CD4-positive, alpha-beta T cell (primary cell): Measurements from ENCODE around the gene SPHK1. TPM values are rescaled to one million over a fixed set of nuclear protein-coding genes. Genes with fewer than 3 reads are reported as not detected.

ENCODE experiments used
- ATAC-seq: fragments of 200-7000 bp; cut with Tn5 transposase; one replicate; pipeline ENCODE4 v1.10.0; 2022; ENCODE audit warnings: mild to moderate bottlenecking; ENCODE audit not compliant: poor library complexity
- CTCF ChIA-PET: fragments of 350-600 bp; sonication (Branson Sonifier 250); formaldehyde crosslinking; loops from one replicate; lab custom pipeline; 2021; ENCODE audit warnings: antibody characterized with exemption, inconsistent platforms; lab: Charles Lee
- POLR2A ChIA-PET: fragments of 350-600 bp; sonication (Branson Sonifier 250); formaldehyde crosslinking; loops from one replicate; lab custom pipeline; 2021; ENCODE audit warnings: antibody characterized with exemption, inconsistent platforms; lab: Charles Lee
- DNase-seq, 14 experiments: peaks; one replicate each; pipeline ENCODE4 v3.0.0-alpha.2; 2013 to 2020; ENCODE audit warnings: mixed read lengths in 2 of 14
- H3K27ac ChIP-seq, 2 donors: one replicate each; pipeline versions ENCODE4 v1.5.1 to v1.7.0; 2013; ENCODE audit warnings: low read length in 2 of 2, low read depth in 1 of 2, mild to moderate bottlenecking in 1 of 2
- H3K27me3 ChIP-seq, 2 experiments: 1 replicate in 1 of 2; 2 replicates in 1 of 2; pipeline versions ENCODE4 v1.6.1 to v1.7.0; 2013; ENCODE audit warnings: low read length in 2 of 2, control low read depth in 1 of 2, mild to moderate bottlenecking in 1 of 2, moderate library complexity in 1 of 2; ENCODE audit not compliant: insufficient read depth in 2 of 2, control insufficient read depth in 1 of 2
- H3K36me3 ChIP-seq: one replicate; pipeline ENCODE4 v1.6.1; 2013; ENCODE audit warnings: low read length, control low read depth; ENCODE audit not compliant: insufficient read depth
- H3K4me1 ChIP-seq: one replicate; pipeline ENCODE4 v1.6.1; 2013; ENCODE audit warnings: low read length, control low read depth; ENCODE audit not compliant: insufficient read depth
- H3K4me3 ChIP-seq: one replicate; pipeline ENCODE4 v1.5.1; 2013; ENCODE audit warnings: mild to moderate bottlenecking, low read length, moderate library complexity
- H3K9me3 ChIP-seq, 2 experiments: 1 replicate in 1 of 2; 2 replicates in 1 of 2; pipeline versions ENCODE4 v1.6.1 to v1.7.0; 2013; ENCODE audit warnings: low read length in 2 of 2, mild to moderate bottlenecking in 2 of 2, control low read depth in 1 of 2, moderate library complexity in 1 of 2; ENCODE audit not compliant: control insufficient read depth in 1 of 2, insufficient read depth in 1 of 2
- H3K27ac Mint-ChIP-seq: one replicate; pipeline ENCODE4 v1.8.0; 2020; ENCODE audit warnings: mixed read lengths
- H3K27me3 Mint-ChIP-seq: one replicate; pipeline ENCODE4 v1.8.0; 2021; ENCODE audit warnings: mixed read lengths
- H3K36me3 Mint-ChIP-seq: one replicate; pipeline ENCODE4 v1.8.0; 2021; ENCODE audit warnings: low read depth, mixed read lengths
- H3K4me1 Mint-ChIP-seq: one replicate; pipeline ENCODE4 v1.8.0; 2021; ENCODE audit warnings: low read depth, mixed read lengths
- H3K4me3 Mint-ChIP-seq: one replicate; pipeline ENCODE4 v1.8.0; 2020; ENCODE audit warnings: mild to moderate bottlenecking, mixed read lengths
- H3K9me3 Mint-ChIP-seq: one replicate; pipeline ENCODE4 v1.8.0; 2020; ENCODE audit warnings: mixed read lengths
- intact Hi-C, 2 experiments: fragments of 100-400 bp; cut with DNase I in 1 of 2; cut with micrococcal nuclease in 1 of 2; formaldehyde crosslinking; loops; one replicate each; pipeline versions ENCODE4 v1.15.1 to v1.9.0; 2023 to 2025; cut with DNase I, micrococcal nuclease
- total RNA-seq, 174 experiments: library from RNA in 2 of 174; stranded (reverse) in 2 of 174; gene quantifications; one replicate each; pipeline ENCODE4 v1.2.3 and lab custom pipeline; 2021 to 2026
- TF ChIP-seq, protein P1 (sequence below): fragments of 200-600 bp; IDR thresholded peaks from one replicate; pipeline ENCODE4 v1.8.0; 2022; ENCODE audit warnings: antibody characterized with exemption, mild to moderate bottlenecking

The SPHK1 gene
- total RNA-seq, 2 experiments from 2014 or later: 0.45 to 1.1 TPM

DNA sequence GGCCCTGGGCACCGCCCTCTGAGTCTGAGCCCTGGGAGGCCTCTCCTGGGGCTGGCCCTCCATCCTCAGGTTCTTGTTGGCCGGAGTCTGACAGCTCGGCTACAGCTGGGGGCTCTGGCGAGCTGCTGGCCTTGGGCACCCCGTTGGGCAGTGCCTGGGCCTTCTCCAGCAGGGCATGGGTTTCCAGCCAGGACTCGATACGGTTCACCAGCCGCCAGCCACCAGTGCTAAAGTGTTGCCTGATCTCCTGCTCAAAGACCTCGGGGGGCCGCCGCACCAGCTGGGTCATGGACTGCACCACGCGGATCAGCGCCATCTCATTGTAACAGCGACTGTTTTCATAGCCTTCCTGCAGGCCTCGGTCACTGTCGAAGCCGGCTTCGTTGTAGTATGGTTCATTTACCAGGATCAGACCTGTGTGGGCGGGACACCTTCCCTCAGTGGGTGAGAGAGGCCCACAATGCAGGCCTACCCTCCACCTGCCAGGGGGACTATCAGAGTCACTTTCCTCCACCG is 6.8 kb downstream of the SPHK1 start:
- DNase-seq (no peak), ATAC-seq (no peak)
- TF ChIP-seq, protein P1, sequence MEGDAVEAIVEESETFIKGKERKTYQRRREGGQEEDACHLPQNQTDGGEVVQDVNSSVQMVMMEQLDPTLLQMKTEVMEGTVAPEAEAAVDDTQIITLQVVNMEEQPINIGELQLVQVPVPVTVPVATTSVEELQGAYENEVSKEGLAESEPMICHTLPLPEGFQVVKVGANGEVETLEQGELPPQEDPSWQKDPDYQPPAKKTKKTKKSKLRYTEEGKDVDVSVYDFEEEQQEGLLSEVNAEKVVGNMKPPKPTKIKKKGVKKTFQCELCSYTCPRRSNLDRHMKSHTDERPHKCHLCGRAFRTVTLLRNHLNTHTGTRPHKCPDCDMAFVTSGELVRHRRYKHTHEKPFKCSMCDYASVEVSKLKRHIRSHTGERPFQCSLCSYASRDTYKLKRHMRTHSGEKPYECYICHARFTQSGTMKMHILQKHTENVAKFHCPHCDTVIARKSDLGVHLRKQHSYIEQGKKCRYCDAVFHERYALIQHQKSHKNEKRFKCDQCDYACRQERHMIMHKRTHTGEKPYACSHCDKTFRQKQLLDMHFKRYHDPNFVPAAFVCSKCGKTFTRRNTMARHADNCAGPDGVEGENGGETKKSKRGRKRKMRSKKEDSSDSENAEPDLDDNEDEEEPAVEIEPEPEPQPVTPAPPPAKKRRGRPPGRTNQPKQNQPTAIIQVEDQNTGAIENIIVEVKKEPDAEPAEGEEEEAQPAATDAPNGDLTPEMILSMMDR: no peak
- H3K4me1 ChIP-seq: peaks cover under 1% of the 10 kb centered on the region
- H3K27ac Mint-ChIP-seq: no peak overlapping the region
- no peaks in the 10 kb centered on the region for H3K9me3 ChIP-seq
- H3K4me1 Mint-ChIP-seq: no peaks in the 10 kb centered on the region
- H3K9me3 Mint-ChIP-seq: no peaks in the 10 kb centered on the region
- H3K36me3 Mint-ChIP-seq: peaks cover 33% of the 10 kb centered on the region
- intact Hi-C loops: no loop called here
- no peak overlapping the region for H3K27ac ChIP-seq
- H3K36me3 ChIP-seq: peaks cover 40% of the 10 kb centered on the region
- no peak overlapping the region for H3K4me3 Mint-ChIP-seq
- H3K4me3 ChIP-seq: no peak overlapping the region
- ChIA-PET CTCF (no interaction called here), POLR2A (no interaction called here)
- no peaks in the 10 kb centered on the region for H3K27me3 ChIP-seq
- no peaks in the 10 kb centered on the region for H3K27me3 Mint-ChIP-seq

DNA sequence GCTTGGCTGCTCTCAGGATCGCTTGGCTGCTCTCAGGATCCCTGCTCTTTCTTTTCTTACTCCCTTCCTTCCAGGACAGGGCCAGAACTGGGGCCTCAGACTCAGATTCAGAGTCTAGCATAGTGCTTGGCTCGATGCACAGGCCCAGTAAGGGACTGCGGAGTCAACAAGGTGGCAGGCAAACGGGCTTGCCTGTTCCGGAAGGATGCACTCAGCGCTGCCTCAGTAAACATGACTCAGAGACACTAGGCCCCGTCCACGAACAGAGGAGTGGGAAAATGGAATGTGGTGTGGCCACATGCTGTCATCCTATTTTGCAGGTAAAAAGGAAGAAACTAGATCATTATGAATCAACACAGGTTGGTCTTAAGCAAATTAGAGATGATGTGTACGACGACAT is 9.8 kb downstream of the SPHK1 start:
- Mint-ChIP-seq H3K9me3 (no peaks in the 10 kb centered on the region), H3K27me3 (no peaks in the 10 kb centered on the region), H3K36me3 (peaks cover 51% of the 10 kb centered on the region), H3K4me3 (no peak overlapping the region), H3K4me1 (no peaks in the 10 kb centered on the region), H3K27ac (no peak overlapping the region)
- no peaks in the 10 kb centered on the region for H3K27me3 ChIP-seq
- no peaks in the 10 kb centered on the region for H3K4me1 ChIP-seq
- ChIA-PET POLR2A (no interaction called here), CTCF (no interaction called here)
- no peak overlapping the region for H3K4me3 ChIP-seq
- intact Hi-C loops: no loop called here
- H3K27ac ChIP-seq: no peak overlapping the region
- ATAC-seq (no peak), DNase-seq (no peak)
- peaks cover 67% of the 10 kb centered on the region for H3K36me3 ChIP-seq
- H3K9me3 ChIP-seq: no peaks in the 10 kb centered on the region
- TF ChIP-seq, protein P1: no peak

DNA sequence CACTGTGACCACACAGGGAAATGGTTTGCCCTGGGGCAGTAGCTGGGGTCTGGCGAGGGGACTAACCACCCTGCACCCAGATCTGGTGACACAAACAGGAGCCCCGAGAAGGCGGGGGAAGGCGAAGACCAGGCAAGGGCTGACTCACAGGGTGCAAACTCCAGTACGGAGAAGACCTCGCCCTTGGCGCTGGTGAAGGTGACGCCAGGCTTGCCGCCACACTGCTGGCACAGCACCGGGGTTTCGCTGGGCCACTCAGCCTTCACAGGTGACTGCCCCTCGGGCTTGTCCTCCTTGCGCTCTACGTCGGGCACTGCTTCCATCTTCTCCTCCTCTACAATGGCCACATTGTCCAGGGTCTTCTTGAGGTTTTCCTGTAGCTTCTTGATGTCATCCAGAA is 11.6 kb downstream of the SPHK1 start:
- TF ChIP-seq, protein P1: no peak
- Mint-ChIP-seq H3K4me3 (no peak overlapping the region), H3K4me1 (no peaks in the 10 kb centered on the region), H3K27ac (no peak overlapping the region), H3K27me3 (no peaks in the 10 kb centered on the region), H3K36me3 (peaks cover 59% of the 10 kb centered on the region), H3K9me3 (no peaks in the 10 kb centered on the region)
- no peak overlapping the region for H3K4me3 ChIP-seq
- H3K9me3 ChIP-seq: no peaks in the 10 kb centered on the region
- H3K27me3 ChIP-seq: no peaks in the 10 kb centered on the region
- ChIA-PET CTCF (interaction anchor here (3.8 kb wide), 1 partner anchor 11 kb away, joined by 31 read pairs; the partner anchor contains the start of gene SPHK1), POLR2A (interaction anchor here (0.8 kb wide), 1 partner anchor 43 kb away, joined by 3 read pairs; the partner anchor contains the start of gene PRPSAP1)
- H3K4me1 ChIP-seq: no peaks in the 10 kb centered on the region
- ATAC-seq: no peak
- DNase-seq: no peak
- peaks cover 76% of the 10 kb centered on the region for H3K36me3 ChIP-seq
- intact Hi-C loops: loop anchor here in 1 of 2 experiments (5.0 kb wide), 2 partner anchors 274 to 384 kb away; no protein-coding TSS in a partner anchor
- no peak overlapping the region for H3K27ac ChIP-seq
